PC-3 (cell line): ENCODE results near the gene NDEL1.

Source experiments
- CTCF ChIP-seq: fragments of 300-600 bp; sonication (generic); conservative IDR thresholded peaks from 2 replicates; pipeline ENCODE4 v1.5.1; 2017; ENCODE audit warnings: antibody characterized with exemption, low read depth, mild to moderate bottlenecking, low read length
- EZH2 ChIP-seq: fragments of 300-600 bp; sonication (generic); IDR thresholded peaks from one replicate; pipeline ENCODE4 v1.6.1; 2017; ENCODE audit warnings: antibody characterized with exemption, mild to moderate bottlenecking, low read length; ENCODE audit not compliant: unreplicated experiment

- TF ChIP-seq CTCF (no peak), EZH2 (no peak)
Observed at GRCh38 chr17:8401107-8401506, 34.6 kb upstream of the NDEL1 start.
